ENCODE data around the gene FAM98B. TPM values are rescaled to one million over a fixed set of nuclear protein-coding genes. Genes with fewer than 3 reads are reported as not detected.

Gene FAM98B
- total and polyA plus RNA-seq, 2 of the 13 experiments (the other 11 are each of a cell fraction or from before 2014, with no cell fraction given) = 3.7 to 4.7 TPM

DNA sequence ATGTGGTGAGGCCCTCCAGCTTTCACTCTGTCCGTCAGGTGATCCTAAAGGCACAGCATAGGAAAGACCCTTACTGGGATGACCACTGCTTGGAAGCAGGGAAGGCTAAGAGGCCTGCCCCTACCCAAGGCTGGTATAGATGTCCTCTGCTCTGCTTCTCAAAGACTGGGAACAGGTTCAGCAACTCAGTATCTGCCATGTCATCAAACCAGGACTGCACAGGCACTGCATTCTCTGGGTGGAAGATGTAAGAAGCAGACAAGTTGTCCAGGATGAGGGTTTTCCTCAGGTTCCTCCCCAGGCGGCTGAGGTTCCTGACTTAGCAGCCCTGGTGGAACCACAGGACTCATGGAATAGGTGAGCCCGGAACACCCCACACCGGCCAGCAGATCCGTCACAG, 4.7 kb downstream of the FAM98B start:
- no peaks in the 10 kb centered on the region; the same call in 1 of the 2 replicates for H4K20me1 ChIP-seq (ENCODE audit: insufficient read depth, low read length)
- ATAC-seq = no peak
- intact Hi-C loops (cut with micrococcal nuclease; ENCODE audit: unreplicated experiment) (loop anchor here (10.0 kb wide), 1 partner anchor 214 kb away; no protein-coding TSS in a partner anchor), in situ Hi-C loops (cut with HindIII; ENCODE audit: extremely low pct_ligation_motif_present, low pct_unique_long_range_greater_than_20kb) (no loop called here)
- FAIRE-seq = peak; percentile 52
- TF ChIP-seq ZNF660 (CRISPR knock-in tag; IDR thresholded peaks at IDR 0.05; ENCODE audit: borderline replicate concordance, low read depth) = no peak
- 0 out of 4 replicates have a peak, but pooled peaks of 1 of the 2 experiments have one; percentile 10 for TF ChIP-seq MAFK (conservative IDR thresholded peaks at IDR 0.05 in 1 of 2, IDR thresholded peaks at IDR 0.05 in 1 of 2; ENCODE audit: low read length in 2 of 2)
- TF ChIP-seq RFX3 (CRISPR knock-in tag; IDR thresholded peaks at IDR 0.05) = no peak
- 97% methylated on average over 3 of the region's 5 CpGs for WGBS (ENCODE audit: low lambda C conversion rate)
- peaks cover 78% of the 10 kb centered on the region for H3K79me2 ChIP-seq (ENCODE audit: insufficient read depth, low read length)
- H3K4me1 ChIP-seq (ENCODE audit: insufficient read depth, low read length) = peaks cover 15% of the 10 kb centered on the region
- CTCF ChIA-PET (ENCODE audit: low intra/inter-chr PET ratio, low total read pairs) = no interaction called here
- H3K36me3 ChIP-seq (replicated peaks in 1 of 2; ENCODE audit: control insufficient read depth in 1 of 2, insufficient read depth in 2 of 2, low read length in 2 of 2) = 0 out of 5 replicates have a peak, but pooled peaks cover 0 to 1% of the 10 kb centered on the region in 2 experiments
- H3K27ac ChIP-seq (ENCODE audit: extremely low read length, insufficient read depth, low read length) = no peak overlapping the region
- H3K27me3 ChIP-seq (ENCODE audit: control insufficient read depth in 1 of 2, insufficient read depth in 2 of 2, low read length in 2 of 2) = peaks cover 0 to 5% of the 10 kb centered on the region in 2 experiments; a peak in 2 of 5 replicates
- no peaks in the 10 kb centered on the region for H3K9me3 ChIP-seq (ENCODE audit: low read length)
- no TSS peak for BruUV-seq (replicated peaks)
- H3K4me2 ChIP-seq (ENCODE audit: low read depth, low read length) = no peak overlapping the region
- POLR2A ChIA-PET = no interaction called here
- no peak overlapping the region for H2AFZ ChIP-seq (ENCODE audit: low read length)
- no peak overlapping the region for H3K9ac ChIP-seq (ENCODE audit: insufficient read depth, low read depth, low read length)
- no peak for DNase-seq (ENCODE audit: low spot score)
- no peak overlapping the region for H3K4me3 ChIP-seq (replicated peaks in 1 of 3; ENCODE audit: insufficient read depth in 1 of 3, low read depth in 2 of 3, low read length in 3 of 3)

- no peaks in the 10 kb centered on the region; the same call in 1 of the 2 replicates for H4K20me1 ChIP-seq (ENCODE audit: insufficient read depth, low read length)
- in situ Hi-C loops (cut with HindIII; ENCODE audit: extremely low pct_ligation_motif_present, low pct_unique_long_range_greater_than_20kb) = no loop called here
- no peak overlapping the region for H2AFZ ChIP-seq (ENCODE audit: low read length)
- H3K36me3 ChIP-seq (replicated peaks in 1 of 2; ENCODE audit: control insufficient read depth in 1 of 2, insufficient read depth in 2 of 2, low read length in 2 of 2) = 0 out of 5 replicates have a peak, but pooled peaks cover 0 to 1% of the 10 kb centered on the region in 2 experiments
- no peak overlapping the region for H3K27ac ChIP-seq (ENCODE audit: extremely low read length, insufficient read depth, low read length)
- H3K4me2 ChIP-seq (ENCODE audit: low read depth, low read length) = no peak overlapping the region
- ChIA-PET CTCF (ENCODE audit: low intra/inter-chr PET ratio, low total read pairs) (no interaction called here), POLR2A (no interaction called here)
- no peak overlapping the region for H3K4me3 ChIP-seq (replicated peaks in 1 of 3; ENCODE audit: insufficient read depth in 1 of 3, low read depth in 2 of 3, low read length in 3 of 3)
- no TSS peak for BruUV-seq (replicated peaks)
- WGBS (ENCODE audit: low lambda C conversion rate) = 90% methylated on average over 6 of the region's 6 CpGs
- intact Hi-C loops (cut with micrococcal nuclease; ENCODE audit: unreplicated experiment) = loop anchor here (10.0 kb wide), 1 partner anchor 215 kb away; no protein-coding TSS in a partner anchor
- no peak overlapping the region for H3K9ac ChIP-seq (ENCODE audit: insufficient read depth, low read depth, low read length)
- H3K4me1 ChIP-seq (ENCODE audit: insufficient read depth, low read length) = peaks cover 15% of the 10 kb centered on the region
- DNase-seq (ENCODE audit: low spot score) (no peak), FAIRE-seq (no peak), ATAC-seq (no peak)
- peaks cover 77% of the 10 kb centered on the region for H3K79me2 ChIP-seq (ENCODE audit: insufficient read depth, low read length)
- H3K9me3 ChIP-seq (ENCODE audit: low read length) = no peaks in the 10 kb centered on the region
- H3K27me3 ChIP-seq (ENCODE audit: control insufficient read depth in 1 of 2, insufficient read depth in 2 of 2, low read length in 2 of 2) = peaks cover 0 to 3% of the 10 kb centered on the region in 2 experiments; a peak in 2 of 5 replicates
- TF ChIP-seq ZBTB1 (CRISPR knock-in tag; IDR thresholded peaks at IDR 0.05; ENCODE audit: borderline replicate concordance) = no peak
- TF ChIP-seq, protein P1, sequence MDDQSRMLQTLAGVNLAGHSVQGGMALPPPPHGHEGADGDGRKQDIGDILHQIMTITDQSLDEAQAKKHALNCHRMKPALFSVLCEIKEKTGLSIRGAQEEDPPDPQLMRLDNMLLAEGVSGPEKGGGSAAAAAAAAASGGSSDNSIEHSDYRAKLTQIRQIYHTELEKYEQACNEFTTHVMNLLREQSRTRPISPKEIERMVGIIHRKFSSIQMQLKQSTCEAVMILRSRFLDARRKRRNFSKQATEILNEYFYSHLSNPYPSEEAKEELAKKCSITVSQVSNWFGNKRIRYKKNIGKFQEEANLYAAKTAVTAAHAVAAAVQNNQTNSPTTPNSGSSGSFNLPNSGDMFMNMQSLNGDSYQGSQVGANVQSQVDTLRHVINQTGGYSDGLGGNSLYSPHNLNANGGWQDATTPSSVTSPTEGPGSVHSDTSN (CRISPR knock-in tag; IDR thresholded peaks at IDR 0.05; ENCODE audit: borderline replicate concordance) = no peak
- no peak for TF ChIP-seq ZNF382 (CRISPR knock-in tag; IDR thresholded peaks at IDR 0.05; ENCODE audit: borderline replicate concordance)
- no peak for TF ChIP-seq ZNF264 (CRISPR knock-in tag; IDR thresholded peaks at IDR 0.05)
These were observed 5.6 kb downstream of the FAM98B start for GRCh38 chr15:38459480-38459879.
